HEK293 (cell line): ENCODE data around the gene CYP27A1.

Experiments used
- CTCF ChIA-PET: fragments of 350-600 bp; formaldehyde crosslinking; extraction: SDS; loops from one replicate; lab custom pipeline; 2021; ENCODE audit warnings: antibody characterized with exemption; lab: Yijun Ruan, JAX
- POLR2A ChIA-PET: fragments of 300-600 bp; formaldehyde crosslinking; extraction: SDS; loops from one replicate; lab custom pipeline; 2020; ENCODE audit warnings: antibody characterized with exemption, inconsistent platforms; lab: Yijun Ruan, JAX
- H3K27ac ChIP-seq: fragments of 200-500 bp; sonication (Bioruptor generic); 2 replicates; pipeline ENCODE4 v1.5.1; 2014; ENCODE audit warnings: low read depth, low read length, control low read depth, inconsistent platforms; ENCODE audit errors: extremely low read depth
- H3K36me3 ChIP-seq, 2 experiments: fragments of 200-500 bp in 1 of 2; sonication (Bioruptor generic) in 1 of 2; 1 replicate in 1 of 2; 2 replicates in 1 of 2; pipeline ENCODE4 v1.5.1; 2014 to 2017; ENCODE audit warnings: inconsistent platforms in 2 of 2, low read length in 2 of 2; ENCODE audit not compliant: control insufficient read depth in 2 of 2, insufficient read depth in 1 of 2
- H3K4me1 ChIP-seq: fragments of 200-500 bp; sonication (Bioruptor generic); 2 replicates; pipeline ENCODE4 v1.5.1; 2014; ENCODE audit warnings: mild to moderate bottlenecking, low read length, inconsistent platforms; ENCODE audit not compliant: control insufficient read depth, insufficient read depth
- H3K4me3 ChIP-seq: 2 replicates; pipeline ENCODE4 v1.5.1; 2011; ENCODE audit warnings: low read depth, mild to moderate bottlenecking, control low read depth, low read length, moderate library complexity
- H3K9me3 ChIP-seq: fragments of 200-500 bp; sonication (Bioruptor generic); 2 replicates; pipeline ENCODE4 v1.5.1; 2014; ENCODE audit warnings: low read depth, low read length, inconsistent platforms; ENCODE audit not compliant: control insufficient read depth, insufficient read depth
- GLI4 ChIP-seq: fragments of 450-650 bp; formaldehyde crosslinking; IDR thresholded peaks from 2 replicates; pipeline ENCODE4 v1.5.1; 2016; ENCODE audit warnings: missing biosample characterization, missing genetic modification characterization
- HIC1 ChIP-seq: fragments of 450-650 bp; formaldehyde crosslinking; IDR thresholded peaks from 2 replicates; pipeline ENCODE4 v1.5.1; 2016; ENCODE audit warnings: missing biosample characterization, missing genetic modification characterization
- OSR2 ChIP-seq: fragments of 450-650 bp; formaldehyde crosslinking; IDR thresholded peaks from 2 replicates; pipeline ENCODE4 v1.5.1; 2016; ENCODE audit warnings: missing biosample characterization, missing genetic modification characterization
- PRDM4 ChIP-seq: fragments of 450-650 bp; formaldehyde crosslinking; IDR thresholded peaks from 2 replicates; pipeline ENCODE4 v1.5.1; 2017; ENCODE audit warnings: missing biosample characterization, missing genetic modification characterization
- REPIN1 ChIP-seq: fragments of 450-650 bp; formaldehyde crosslinking; IDR thresholded peaks from 2 replicates; pipeline ENCODE4 v1.5.1; 2017; ENCODE audit warnings: missing biosample characterization, missing genetic modification characterization, low read depth
- SETDB1 ChIP-seq: IDR thresholded peaks from one replicate; pipeline ENCODE4 v1.6.1; 2017; ENCODE audit warnings: mild to moderate bottlenecking, low read length, moderate library complexity, mixed read lengths; ENCODE audit not compliant: insufficient read length
- TSHZ1 ChIP-seq: fragments of 450-650 bp; formaldehyde crosslinking; IDR thresholded peaks from 2 replicates; pipeline ENCODE4 v1.5.1; 2016; ENCODE audit warnings: missing biosample characterization, missing genetic modification characterization, borderline replicate concordance
- ZBTB26 ChIP-seq: fragments of 450-650 bp; formaldehyde crosslinking; optimal IDR thresholded peaks from 2 replicates; pipeline ENCODE3; 2016; ENCODE audit warnings: missing biosample characterization, mild to moderate bottlenecking, missing genetic modification characterization
- ZFP41 ChIP-seq: fragments of 450-650 bp; formaldehyde crosslinking; IDR thresholded peaks from 2 replicates; pipeline ENCODE4 v1.5.1; 2016; ENCODE audit warnings: missing biosample characterization, missing genetic modification characterization, borderline replicate concordance
- ZNF18 ChIP-seq: fragments of 450-650 bp; formaldehyde crosslinking; IDR thresholded peaks from 2 replicates; pipeline ENCODE4 v1.5.1; 2016; ENCODE audit warnings: missing biosample characterization, missing genetic modification characterization
- ZNF202 ChIP-seq: fragments of 450-650 bp; formaldehyde crosslinking; IDR thresholded peaks from 2 replicates; pipeline ENCODE4 v1.5.1; 2016; ENCODE audit warnings: missing biosample characterization, missing genetic modification characterization, borderline replicate concordance
- ZNF23 ChIP-seq: fragments of 450-650 bp; formaldehyde crosslinking; IDR thresholded peaks from 2 replicates; pipeline ENCODE4 v1.5.1; 2016; ENCODE audit warnings: missing biosample characterization, missing genetic modification characterization, borderline replicate concordance
- ZNF341 ChIP-seq: fragments of 450-650 bp; formaldehyde crosslinking; IDR thresholded peaks from 2 replicates; pipeline ENCODE4; 2016; ENCODE audit warnings: low read depth, missing biosample characterization, missing genetic modification characterization
- ZNF404 ChIP-seq: fragments of 450-650 bp; formaldehyde crosslinking; IDR thresholded peaks from 2 replicates; pipeline ENCODE4 v1.5.1; 2017; ENCODE audit warnings: missing biosample characterization, missing genetic modification characterization
- ZNF48 ChIP-seq: fragments of 450-650 bp; formaldehyde crosslinking; IDR thresholded peaks from 2 replicates; pipeline ENCODE4 v1.5.1; 2016; ENCODE audit warnings: missing biosample characterization, missing genetic modification characterization
- ZNF530 ChIP-seq: fragments of 450-650 bp; formaldehyde crosslinking; IDR thresholded peaks from 2 replicates; pipeline ENCODE4 v1.5.1; 2016; ENCODE audit warnings: low read depth, missing biosample characterization, missing genetic modification characterization
- ZNF580 ChIP-seq: fragments of 450-650 bp; formaldehyde crosslinking; IDR thresholded peaks from 2 replicates; pipeline ENCODE4 v1.5.1; 2016; ENCODE audit warnings: missing biosample characterization, missing genetic modification characterization
- ZNF596 ChIP-seq: fragments of 450-650 bp; IDR thresholded peaks from 2 replicates; pipeline ENCODE4 v1.5.0; 2018; ENCODE audit warnings: missing biosample characterization, mild to moderate bottlenecking, missing genetic modification characterization, moderate library complexity
- ZNF626 ChIP-seq: fragments of 450-650 bp; sonication (Bioruptor Pico); formaldehyde crosslinking; IDR thresholded peaks from 2 replicates; pipeline ENCODE4 v1.5.1; 2018; ENCODE audit warnings: missing biosample characterization, missing genetic modification characterization, inconsistent platforms
- ZNF670 ChIP-seq: fragments of 450-650 bp; formaldehyde crosslinking; IDR thresholded peaks from 2 replicates; pipeline ENCODE4 v1.5.1; 2016; ENCODE audit warnings: missing biosample characterization, missing genetic modification characterization, low read depth
- ZNF704 ChIP-seq: fragments of 450-650 bp; formaldehyde crosslinking; IDR thresholded peaks from 2 replicates; pipeline ENCODE4 v1.5.1; 2016; ENCODE audit warnings: missing biosample characterization, missing genetic modification characterization
- ZNF747 ChIP-seq: fragments of 450-650 bp; formaldehyde crosslinking; IDR thresholded peaks from 2 replicates; pipeline ENCODE4 v1.5.1; 2016; ENCODE audit warnings: missing biosample characterization, missing genetic modification characterization
- ZSCAN5A ChIP-seq: fragments of 450-650 bp; formaldehyde crosslinking; IDR thresholded peaks from 2 replicates; pipeline ENCODE4 v1.5.1; 2016; ENCODE audit warnings: missing biosample characterization, missing genetic modification characterization

The CYP27A1 gene

GRCh38 chr2:218754201-218754600 is 27.7 kb upstream of the CYP27A1 start (continued):
- TF ChIP-seq PRDM4 (tag by site-specific recombination): no peak
- no peak for TF ChIP-seq GLI4 (tag by site-specific recombination)
- no peak for TF ChIP-seq ZNF530 (tag by site-specific recombination)
- TF ChIP-seq ZSCAN5A (tag by site-specific recombination): no peak
- TF ChIP-seq ZNF202: no peak
- no peak for TF ChIP-seq ZBTB26
- no peak for TF ChIP-seq ZNF18 (tag by site-specific recombination)
- TF ChIP-seq ZFP41 (tag by site-specific recombination): no peak
- no peak for TF ChIP-seq HIC1 (tag by site-specific recombination)
- no peak for TF ChIP-seq ZNF23 (tag by site-specific recombination)
- no peak for TF ChIP-seq ZNF341 (tag by site-specific recombination)

GRCh38 chr2:218754781-218755180 is 27.2 kb upstream of the CYP27A1 start:
- no peaks in the 10 kb centered on the region for H3K9me3 ChIP-seq
- no peak overlapping the region for H3K27ac ChIP-seq
- CTCF ChIA-PET: no interaction called here
- H3K4me3 ChIP-seq: no peak overlapping the region
- no peak for TF ChIP-seq ZNF580 (tag by site-specific recombination)
- no peak for TF ChIP-seq REPIN1 (tag by site-specific recombination)
- no peak for TF ChIP-seq ZNF626 (tag by site-specific recombination)
- no peak for TF ChIP-seq ZNF404 (tag by site-specific recombination)
- no peak for TF ChIP-seq ZNF670 (tag by site-specific recombination)
- TF ChIP-seq ZNF48 (tag by site-specific recombination): no peak
- no peak for TF ChIP-seq OSR2 (tag by site-specific recombination)
- no peak for TF ChIP-seq ZNF596 (tag by site-specific recombination)
- no peak for TF ChIP-seq ZNF747
- TF ChIP-seq ZNF704: no peak
- TF ChIP-seq SETDB1: no peak
- TF ChIP-seq TSHZ1: no peak
- TF ChIP-seq, all 188 proteins: peak for 0
- H3K4me1 ChIP-seq: no peaks in the 10 kb centered on the region
- POLR2A ChIA-PET: no interaction called here
- peaks cover 41 to 81% of the 10 kb centered on the region in 2 experiments for H3K36me3 ChIP-seq
